Hepatocyte (in vitro differentiated cells): Measurements from ENCODE around the gene NLK. TPM values are rescaled to one million over a fixed set of nuclear protein-coding genes. Genes with fewer than 3 reads are reported as not detected.
"Not testable (repeated sequence)": the region's sequence is repeated elsewhere in the genome, so short reads cannot be mapped to it uniquely, and the experiment has no call there.

ENCODE experiments used
- DNase-seq: peaks from one replicate; pipeline ENCODE4 v3.0.0-alpha.2; 2016; ENCODE audit warnings: low spot score
- H2AFZ ChIP-seq: fragments of 200-600 bp; sonication (generic); 2 replicates; pipeline ENCODE4 v1.6.0; 2016; ENCODE audit warnings: antibody characterized with exemption, mild to moderate bottlenecking
- H3K27ac ChIP-seq: fragments of 200-600 bp; sonication (generic); 2 replicates; pipeline ENCODE4 v1.5.1; 2016; ENCODE audit warnings: mild to moderate bottlenecking
- H3K27me3 ChIP-seq: fragments of 200-600 bp; sonication (generic); 2 replicates; pipeline ENCODE4 v1.6.1; 2016
- H3K36me3 ChIP-seq: fragments of 200-600 bp; sonication (generic); replicated peaks from 2 replicates; pipeline ENCODE4 v1.5.1; 2016; ENCODE audit warnings: low read depth; ENCODE audit not compliant: insufficient read depth
- H3K4me1 ChIP-seq: fragments of 200-600 bp; sonication (generic); 2 replicates; pipeline ENCODE4 v1.5.1; 2016; ENCODE audit warnings: mild to moderate bottlenecking, moderate library complexity; ENCODE audit not compliant: insufficient read depth
- H3K4me2 ChIP-seq: fragments of 200-600 bp; sonication (generic); 2 replicates; pipeline ENCODE4 v1.6.0; 2016
- H3K4me3 ChIP-seq: fragments of 200-600 bp; sonication (generic); 2 replicates; pipeline ENCODE4 v1.5.1; 2016; ENCODE audit warnings: mild to moderate bottlenecking
- H3K79me2 ChIP-seq: fragments of 200-600 bp; sonication (generic); 2 replicates; pipeline ENCODE4 v1.6.0; 2017; ENCODE audit warnings: mild to moderate bottlenecking
- H3K9me2 ChIP-seq: fragments of 200-600 bp; sonication (generic); replicated peaks from 2 replicates; pipeline ENCODE4 v1.6.0; 2017; ENCODE audit warnings: mild to moderate bottlenecking; ENCODE audit not compliant: insufficient read depth
- H3K9me3 ChIP-seq: fragments of 200-600 bp; sonication (generic); 2 replicates; pipeline ENCODE4 v1.5.1; 2016; ENCODE audit warnings: low read depth, mild to moderate bottlenecking
- H4K20me1 ChIP-seq: fragments of 200-600 bp; sonication (generic); 2 replicates; pipeline ENCODE4 v1.6.0; 2016; ENCODE audit warnings: mild to moderate bottlenecking; ENCODE audit not compliant: insufficient read depth, poor library complexity, severe bottlenecking
- CTCF ChIP-seq: fragments of 200-600 bp; sonication (generic); IDR thresholded peaks from 2 replicates; pipeline ENCODE4 v1.5.1; 2016; ENCODE audit warnings: antibody characterized with exemption, mild to moderate bottlenecking; ENCODE audit not compliant: poor library complexity
- EZH2 ChIP-seq: fragments of 200-600 bp; sonication (generic); IDR thresholded peaks from 2 replicates; pipeline ENCODE4 v1.6.1; 2016; ENCODE audit warnings: antibody characterized with exemption, mild to moderate bottlenecking, borderline replicate concordance
- EZH2phosphoT487 ChIP-seq: fragments of 200-600 bp; sonication (generic); IDR thresholded peaks from one replicate; pipeline ENCODE4 v1.6.1; 2018; ENCODE audit warnings: antibody characterized with exemption, mild to moderate bottlenecking, low read depth, moderate library complexity; ENCODE audit not compliant: unreplicated experiment, severe bottlenecking
- WGBS: methylation state at CpG from one replicate; pipeline ENCODE4 v1.1.6; 2016; ENCODE audit warnings: low lambda C conversion rate; ENCODE audit errors: missing lambda C conversion rate; 5-methylcytosine and 5-hydroxymethylcytosine counted together
- polyA plus RNA-seq: library from polyadenylated mRNA; unstranded; fragments of >200 nt; fragmentation: Nextera tagmentation; extraction: Ambion mirVana; gene quantifications from 2 replicates; pipeline ENCODE4 v1.2.1, GENCODE V29; 2016
- small RNA-seq: library from RNA; depleted of rRNA; stranded (forward); fragments of <200 nt; gene quantifications from one replicate; pipeline ENCODE3, GENCODE V24; 2014
- total RNA-seq: library from RNA; depleted of rRNA; stranded (reverse); fragments of >200 nt; gene quantifications from 2 replicates; pipeline ENCODE4 v1.2.3, GENCODE V29; 2014

Gene NLK
- total and polyA plus RNA-seq, 2 experiments from 2014 or later = 5.2 to 24.9 TPM

- 94% methylated on average over 6 of the region's 6 CpGs for WGBS
Observed at GRCh38 chr17:28242791-28243190, 200.3 kb downstream of the NLK start.

GRCh38 chr17:28243268-28243667, 200.8 kb downstream of the NLK start:
- H3K4me2 ChIP-seq, H3K79me2 ChIP-seq, H3K27me3 ChIP-seq, H3K36me3 ChIP-seq, H3K27ac ChIP-seq, H3K4me1 ChIP-seq, H3K9me2 ChIP-seq, H2AFZ ChIP-seq, H4K20me1 ChIP-seq, H3K4me3 ChIP-seq, DNase-seq, H3K9me3 ChIP-seq: not testable (repeated sequence)
- 98% methylated on average over 4 of the region's 4 CpGs for WGBS

More at GRCh38 chr17:28242791-28243190, 200.3 kb downstream of the NLK start:
- Histone ChIP-seq H3K79me2 (no peaks in the 10 kb centered on the region), H3K4me2 (no peak overlapping the region), H3K27ac (no peak overlapping the region), H4K20me1 (no peaks in the 10 kb centered on the region), H3K4me1 (no peaks in the 10 kb centered on the region), H3K9me3 (no peaks in the 10 kb centered on the region), H2AFZ (no peak overlapping the region), H3K36me3 (no peaks in the 10 kb centered on the region), H3K9me2 (no peaks in the 10 kb centered on the region), H3K4me3 (no peak overlapping the region), H3K27me3 (no peaks in the 10 kb centered on the region)
- TF ChIP-seq EZH2 = no peak
- TF ChIP-seq CTCF = no peak
- TF ChIP-seq EZH2phosphoT487 = no peak
- DNase-seq = no peak

- H3K9me2 ChIP-seq = no peaks in the 10 kb centered on the region
- no peaks in the 10 kb centered on the region for H3K4me1 ChIP-seq
- DNase-seq = no peak
- no peak for TF ChIP-seq EZH2
- no peak for TF ChIP-seq CTCF
- TF ChIP-seq EZH2phosphoT487 = no peak
- no peaks in the 10 kb centered on the region for H3K79me2 ChIP-seq
- WGBS = 78% methylated on average over 4 of the region's 4 CpGs
- H4K20me1 ChIP-seq = no peaks in the 10 kb centered on the region
- H3K9me3 ChIP-seq = no peaks in the 10 kb centered on the region
- no peak overlapping the region for H2AFZ ChIP-seq
- no peaks in the 10 kb centered on the region for H3K36me3 ChIP-seq
- H3K27ac ChIP-seq = no peak overlapping the region
- H3K27me3 ChIP-seq = no peaks in the 10 kb centered on the region
- no peak overlapping the region for H3K4me2 ChIP-seq
- H3K4me3 ChIP-seq = no peak overlapping the region
Observed at GRCh38 chr17:28244446-28244845, 202.0 kb downstream of the NLK start.

Small RNAs within 50 kb of the gene (small RNA-seq; reads per million reads assigned to genes)
- gene RF00006 (not detected), gene RF00156 (not detected), gene RF00601 (not detected), gene RPS29P22 (not detected)

Other genes starting within 250 kb of the NLK start
- gene NOS2, start 242.1 kb upstream of the NLK start, total RNA-seq = 6.7 TPM in 2 replicates
- 2.5 and 7.9 TPM in 2 replicates for gene NOS2, start 242.1 kb upstream of the NLK start, polyA plus RNA-seq
- gene LYRM9, start 149.3 kb upstream of the NLK start, total RNA-seq = 9.0 and 12.2 TPM in 2 replicates
- gene LYRM9, start 149.3 kb upstream of the NLK start, polyA plus RNA-seq = 10.5 and 11.5 TPM in 2 replicates